ENCODE results near the gene VASH2. TPM values are rescaled to one million over a fixed set of nuclear protein-coding genes. Genes with fewer than 3 reads are reported as not detected.

The VASH2 gene
- total and polyA plus RNA-seq, 2 donors (not counting 1 experiment from before 2014, with no cell fraction given) = 0.06 TPM; not detected in 1

DNA sequence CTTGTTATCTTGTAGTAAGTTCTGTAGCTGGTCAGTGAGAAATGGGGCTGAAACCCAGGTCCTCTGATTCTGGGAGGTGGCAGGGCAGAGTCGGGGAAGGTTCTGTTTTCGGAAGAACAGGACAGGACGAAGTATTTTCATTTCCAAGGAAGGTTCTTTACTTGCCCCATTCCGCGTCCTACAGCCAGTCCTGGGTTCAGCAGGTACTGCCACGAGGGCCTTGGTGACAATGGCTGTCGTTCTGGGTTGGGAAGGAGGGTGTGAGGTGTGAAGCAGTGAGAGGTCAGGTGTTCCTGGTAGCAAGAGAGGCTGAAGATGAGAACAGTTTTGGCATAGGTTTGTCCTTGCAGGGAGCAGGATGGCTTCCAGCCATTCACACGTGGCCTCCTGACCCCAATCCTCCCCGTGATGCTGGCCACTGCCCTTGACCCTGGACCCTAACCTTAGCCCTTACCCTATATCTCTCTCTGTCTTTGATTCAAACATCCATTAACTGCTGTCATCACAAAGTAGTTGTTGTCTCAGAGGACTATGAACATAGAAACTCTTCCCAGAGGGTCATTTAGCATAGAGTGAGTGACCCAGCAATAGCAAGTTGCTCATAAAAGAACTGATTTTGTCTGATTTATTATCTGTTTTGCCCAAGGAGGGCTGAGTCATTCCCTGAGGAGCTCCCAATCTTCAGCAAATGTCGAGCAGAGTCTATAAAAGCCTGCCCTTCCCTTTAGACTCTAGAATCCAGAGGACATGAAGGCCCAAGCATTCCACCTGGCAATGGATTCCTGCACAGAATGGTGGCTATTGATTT is 25.0 kb downstream of the VASH2 start:
- Histone ChIP-seq H3K4me3 (ENCODE audit: control extremely low read depth in 1 of 5, extremely low read depth in 1 of 5, insufficient read depth in 1 of 5, low read depth in 2 of 5, low read length in 4 of 5) (no peak overlapping the region), H3K4me2 (replicated peaks; ENCODE audit: low read depth, low read length, poor library complexity, severe bottlenecking) (no peak overlapping the region), H2AFZ (ENCODE audit: insufficient read depth, low read depth, low read length, poor library complexity, severe bottlenecking) (no peak overlapping the region), H4K20me1 (ENCODE audit: control insufficient read depth, insufficient read depth, low read length, poor library complexity, severe bottlenecking) (no peaks in the 10 kb centered on the region), H3K27me3 (replicated peaks in 1 of 4; ENCODE audit: control extremely low read depth in 1 of 4, control insufficient read depth in 3 of 4, insufficient read depth in 4 of 4, low read length in 3 of 4) (no peaks in the 10 kb centered on the region), H3K36me3 (replicated peaks in 1 of 2; ENCODE audit: control extremely low read depth in 1 of 2, control insufficient read depth in 1 of 2, extremely low read depth in 1 of 2, insufficient read depth in 2 of 2, low read length in 1 of 2) (no peaks in the 10 kb centered on the region), H3K27ac (ENCODE audit: low read length in 2 of 2) (no peak overlapping the region), H3K9ac (ENCODE audit: low read length) (no peak overlapping the region), H3K4me1 (ENCODE audit: control insufficient read depth in 2 of 2, insufficient read depth in 2 of 2, low read length in 2 of 2) (peaks cover 0 to 4% of the 10 kb centered on the region in 2 donors), H3K79me2 (ENCODE audit: control insufficient read depth, insufficient read depth, low read length) (no peaks in the 10 kb centered on the region), H3K9me3 (ENCODE audit: control extremely low read depth in 1 of 3, control insufficient read depth in 2 of 3, insufficient read depth in 1 of 3, low read length in 2 of 3) (no peaks in the 10 kb centered on the region)
- Mint-ChIP-seq H3K27me3 (no peaks in the 10 kb centered on the region), H3K4me3 (no peak overlapping the region), H3K4me1 (peaks cover 1% of the 10 kb centered on the region), H3K9me3 (ENCODE audit: insufficient read depth) (no peaks in the 10 kb centered on the region), H3K27ac (no peak overlapping the region)
- 94% methylated on average over 8 of the region's 10 CpGs for WGBS (ENCODE audit: insufficient coverage)
- intact Hi-C loops (cut with micrococcal nuclease) = no loop called here
- CTCF ChIA-PET = no interaction called here
- ATAC-seq (ENCODE audit: low read depth) = no peak
- no peak for TF ChIP-seq EZH2 (IDR thresholded peaks at IDR 0.05; ENCODE audit: borderline replicate concordance, insufficient read depth, low read depth, low read length, poor library complexity, severe bottlenecking)
- TF ChIP-seq, protein P1, sequence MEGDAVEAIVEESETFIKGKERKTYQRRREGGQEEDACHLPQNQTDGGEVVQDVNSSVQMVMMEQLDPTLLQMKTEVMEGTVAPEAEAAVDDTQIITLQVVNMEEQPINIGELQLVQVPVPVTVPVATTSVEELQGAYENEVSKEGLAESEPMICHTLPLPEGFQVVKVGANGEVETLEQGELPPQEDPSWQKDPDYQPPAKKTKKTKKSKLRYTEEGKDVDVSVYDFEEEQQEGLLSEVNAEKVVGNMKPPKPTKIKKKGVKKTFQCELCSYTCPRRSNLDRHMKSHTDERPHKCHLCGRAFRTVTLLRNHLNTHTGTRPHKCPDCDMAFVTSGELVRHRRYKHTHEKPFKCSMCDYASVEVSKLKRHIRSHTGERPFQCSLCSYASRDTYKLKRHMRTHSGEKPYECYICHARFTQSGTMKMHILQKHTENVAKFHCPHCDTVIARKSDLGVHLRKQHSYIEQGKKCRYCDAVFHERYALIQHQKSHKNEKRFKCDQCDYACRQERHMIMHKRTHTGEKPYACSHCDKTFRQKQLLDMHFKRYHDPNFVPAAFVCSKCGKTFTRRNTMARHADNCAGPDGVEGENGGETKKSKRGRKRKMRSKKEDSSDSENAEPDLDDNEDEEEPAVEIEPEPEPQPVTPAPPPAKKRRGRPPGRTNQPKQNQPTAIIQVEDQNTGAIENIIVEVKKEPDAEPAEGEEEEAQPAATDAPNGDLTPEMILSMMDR (IDR thresholded peaks at IDR 0.05) = no peak
- DNase-seq = no peak
- POLR2A ChIA-PET = no interaction called here

DNA sequence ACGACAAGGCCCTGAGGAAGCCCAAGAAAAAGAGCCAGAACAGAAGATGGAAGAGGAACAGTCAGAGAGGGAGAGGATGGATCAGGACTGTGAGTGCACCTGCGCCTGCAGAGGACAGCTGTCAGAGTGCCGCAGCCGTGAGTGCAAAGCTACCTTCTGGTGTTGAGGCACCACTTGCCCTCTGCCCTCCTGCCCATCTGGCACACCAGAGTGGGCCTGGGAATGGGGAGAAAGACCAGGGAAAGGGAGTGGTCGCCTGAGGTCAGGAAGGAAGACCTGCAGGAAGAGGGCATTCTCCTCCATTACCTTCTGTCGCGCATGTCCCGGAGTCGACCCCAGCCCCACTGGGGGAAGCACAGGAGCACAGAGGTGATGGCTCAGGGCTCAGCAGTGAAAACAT is 26.2 kb downstream of the VASH2 start:
- H3K27me3 Mint-ChIP-seq = no peaks in the 10 kb centered on the region
- ATAC-seq (ENCODE audit: low read depth) (no peak), DNase-seq (no peak)
- Histone ChIP-seq H3K79me2 (ENCODE audit: control insufficient read depth, insufficient read depth, low read length) (no peaks in the 10 kb centered on the region), H3K27ac (ENCODE audit: low read length in 2 of 2) (no peak overlapping the region), H2AFZ (ENCODE audit: insufficient read depth, low read depth, low read length, poor library complexity, severe bottlenecking) (no peak overlapping the region), H4K20me1 (ENCODE audit: control insufficient read depth, insufficient read depth, low read length, poor library complexity, severe bottlenecking) (no peaks in the 10 kb centered on the region), H3K9me3 (ENCODE audit: control extremely low read depth in 1 of 3, control insufficient read depth in 2 of 3, insufficient read depth in 1 of 3, low read length in 2 of 3) (no peaks in the 10 kb centered on the region), H3K36me3 (replicated peaks in 1 of 2; ENCODE audit: control extremely low read depth in 1 of 2, control insufficient read depth in 1 of 2, extremely low read depth in 1 of 2, insufficient read depth in 2 of 2, low read length in 1 of 2) (no peaks in the 10 kb centered on the region), H3K4me3 (ENCODE audit: control extremely low read depth in 1 of 5, extremely low read depth in 1 of 5, insufficient read depth in 1 of 5, low read depth in 2 of 5, low read length in 4 of 5) (no peak overlapping the region), H3K27me3 (replicated peaks in 1 of 4; ENCODE audit: control extremely low read depth in 1 of 4, control insufficient read depth in 3 of 4, insufficient read depth in 4 of 4, low read length in 3 of 4) (no peaks in the 10 kb centered on the region), H3K4me1 (ENCODE audit: control insufficient read depth in 2 of 2, insufficient read depth in 2 of 2, low read length in 2 of 2) (peaks cover 0 to 8% of the 10 kb centered on the region in 2 donors), H3K4me2 (replicated peaks; ENCODE audit: low read depth, low read length, poor library complexity, severe bottlenecking) (no peak overlapping the region), H3K9ac (ENCODE audit: low read length) (no peak overlapping the region)
- WGBS (ENCODE audit: insufficient coverage) = 97% methylated on average over 7 of the region's 9 CpGs
- intact Hi-C loops (cut with micrococcal nuclease) = no loop called here
- H3K4me3 Mint-ChIP-seq = no peak overlapping the region
- peaks cover 1% of the 10 kb centered on the region for H3K4me1 Mint-ChIP-seq
- no peaks in the 10 kb centered on the region for H3K9me3 Mint-ChIP-seq (ENCODE audit: insufficient read depth)
- TF ChIP-seq EZH2 (IDR thresholded peaks at IDR 0.05; ENCODE audit: borderline replicate concordance, insufficient read depth, low read depth, low read length, poor library complexity, severe bottlenecking) = no peak
- TF ChIP-seq, protein P1 (IDR thresholded peaks at IDR 0.05) = no peak
- POLR2A ChIA-PET = no interaction called here
- no peak overlapping the region for H3K27ac Mint-ChIP-seq
- CTCF ChIA-PET = no interaction called here

Data from B cell (primary cell).